HepG2 (cell line): ENCODE measurements around the gene RIT2. TPM values are rescaled to one million over a fixed set of nuclear protein-coding genes. Genes with fewer than 3 reads are reported as not detected.

Source experiments
- ATAC-seq: fragments of 200-7000 bp; cut with Tn5 transposase; 3 replicates; pipeline ENCODE4 v1.9.1; 2020; ENCODE audit warnings: mild to moderate bottlenecking, moderate library complexity
- BruUV-seq: library from RNA; stranded (reverse); fragments of 400-500 nt; replicated peaks from 2 replicates; lab custom pipeline; 2021; lab: Mats Ljungman, UMichigan
- CTCF ChIA-PET: fragments of 300-600 bp; formaldehyde crosslinking; extraction: SDS; loops from one replicate; lab custom pipeline; 2021; ENCODE audit warnings: low total read pairs, inconsistent platforms, low intra/inter-chr PET ratio; lab: Yijun Ruan, JAX
- POLR2A ChIA-PET: fragments of 350-600 bp; sonication (Branson Sonifier 250); formaldehyde crosslinking; loops from one replicate; lab custom pipeline; 2020; ENCODE audit warnings: antibody characterized with exemption, inconsistent platforms; lab: Yijun Ruan, JAX
- DNase-seq: peaks from one replicate; pipeline ENCODE4 v3.0.0-alpha.2; 2015; ENCODE audit warnings: low spot score
- FAIRE-seq: peaks from 3 replicates; lab custom pipeline; 2011; peaks lifted over from hg19 to GRCh38; lab: Jason Lieb, UNC
- H2AFZ ChIP-seq: one replicate; pipeline ENCODE4 v1.6.1; 2011; ENCODE audit warnings: low read length, inconsistent platforms
- H3K27ac ChIP-seq: fragments of 300-600 bp; 3 replicates; pipeline ENCODE4 v1.8.0; 2011; ENCODE audit warnings: mixed run types, mild to moderate bottlenecking, mixed read lengths, low read length, inconsistent platforms; ENCODE audit not compliant: insufficient read depth; ENCODE audit errors: extremely low read length
- H3K27me3 ChIP-seq, 2 experiments: fragments of 200-600 bp in 1 of 2; 2 replicates in 1 of 2; 3 replicates in 1 of 2; pipeline versions ENCODE4 v1.6.0 to v1.8.0; 2011; ENCODE audit warnings: low read length in 2 of 2, mild to moderate bottlenecking in 2 of 2, moderate library complexity in 2 of 2, inconsistent platforms in 1 of 2; ENCODE audit not compliant: insufficient read depth in 2 of 2, control insufficient read depth in 1 of 2
- H3K36me3 ChIP-seq, 2 experiments: fragments of 200-600 bp in 1 of 2; replicated peaks in 1 of 2; 2 replicates in 1 of 2; 3 replicates in 1 of 2; pipeline versions ENCODE4 v1.5.1 to v1.8.0; 2011; ENCODE audit warnings: low read length in 2 of 2, inconsistent platforms in 1 of 2; ENCODE audit not compliant: insufficient read depth in 2 of 2, control insufficient read depth in 1 of 2
- H3K4me1 ChIP-seq: 2 replicates; pipeline ENCODE4 v1.5.1; 2012; ENCODE audit warnings: low read length, inconsistent platforms; ENCODE audit not compliant: insufficient read depth
- H3K4me2 ChIP-seq: 2 replicates; pipeline ENCODE4 v1.6.0; 2011; ENCODE audit warnings: low read depth, low read length, inconsistent platforms
- H3K4me3 ChIP-seq, 3 experiments: fragments of 200-600 bp in 1 of 3; sonication (generic), shearing (Covaris generic) in 1 of 3; replicated peaks in 1 of 3; 2 replicates each; pipeline ENCODE4 v1.5.1; 2011 to 2016; ENCODE audit warnings: low read length in 3 of 3, inconsistent platforms in 2 of 3, low read depth in 2 of 3, mild to moderate bottlenecking in 2 of 3, control low read depth in 1 of 3, mixed read lengths in 1 of 3; ENCODE audit not compliant: insufficient read depth in 1 of 3
- H3K79me2 ChIP-seq: one replicate; pipeline ENCODE4 v1.6.1; 2011; ENCODE audit warnings: low read length, inconsistent platforms; ENCODE audit not compliant: insufficient read depth
- H3K9ac ChIP-seq: 2 replicates; pipeline ENCODE4 v1.6.0; 2011; ENCODE audit warnings: mild to moderate bottlenecking, low read depth, low read length, inconsistent platforms; ENCODE audit not compliant: insufficient read depth
- H3K9me3 ChIP-seq: 2 replicates; pipeline ENCODE4 v1.5.1; 2012; ENCODE audit warnings: mild to moderate bottlenecking, low read length
- H4K20me1 ChIP-seq: 2 replicates; pipeline ENCODE4 v1.6.0; 2011; ENCODE audit warnings: inconsistent platforms, mild to moderate bottlenecking, low read length, moderate library complexity; ENCODE audit not compliant: insufficient read depth
- AKAP8 ChIP-seq: sonication (generic); formaldehyde crosslinking; IDR thresholded peaks from 2 replicates; pipeline ENCODE4 v1.5.1; 2020; ENCODE audit warnings: mild to moderate bottlenecking, missing genetic modification reagents
- HDAC2 ChIP-seq: sonication (generic); formaldehyde crosslinking; IDR thresholded peaks from 2 replicates; pipeline ENCODE4 v1.4.0; 2020; ENCODE audit warnings: missing genetic modification reagents
- HMGA1 ChIP-seq: sonication (generic); formaldehyde crosslinking; conservative IDR thresholded peaks from 2 replicates; pipeline ENCODE4 v1.4.0; 2020; ENCODE audit warnings: missing genetic modification reagents
- NCOA1 ChIP-seq: sonication (generic); formaldehyde crosslinking; IDR thresholded peaks from 2 replicates; pipeline ENCODE4 v1.9.0; 2021; ENCODE audit warnings: missing genetic modification reagents
- RARA ChIP-seq: IDR thresholded peaks from 2 replicates; pipeline ENCODE4 v1.6.1; 2016; ENCODE audit warnings: missing genetic modification reagents, missing compliant biosample characterization
- SRF ChIP-seq: IDR thresholded peaks from 2 replicates; pipeline ENCODE4 v1.6.1; 2011; ENCODE audit warnings: mild to moderate bottlenecking, low read depth, low read length, moderate library complexity
- ZMYM2 ChIP-seq: sonication (generic); formaldehyde crosslinking; IDR thresholded peaks from 2 replicates; pipeline ENCODE4 v1.8.0; 2022; ENCODE audit warnings: mild to moderate bottlenecking, missing genetic modification reagents
- ZNF225 ChIP-seq: sonication (generic); formaldehyde crosslinking; IDR thresholded peaks from 2 replicates; pipeline ENCODE4 v1.4.0; 2020; ENCODE audit warnings: mild to moderate bottlenecking, missing genetic modification reagents
- ZNF326 ChIP-seq: sonication (generic); formaldehyde crosslinking; IDR thresholded peaks from 2 replicates; pipeline ENCODE4 v1.4.0; 2020; ENCODE audit warnings: missing genetic modification reagents, borderline replicate concordance
- ZNF660 ChIP-seq: sonication (generic); formaldehyde crosslinking; IDR thresholded peaks from 2 replicates; pipeline ENCODE4 v1.5.1; 2020; ENCODE audit warnings: mild to moderate bottlenecking, low read depth, missing genetic modification reagents, borderline replicate concordance
- ZNF713 ChIP-seq: sonication (generic); formaldehyde crosslinking; IDR thresholded peaks from 2 replicates; pipeline ENCODE4 v1.4.0; 2020; ENCODE audit warnings: mild to moderate bottlenecking, missing genetic modification reagents
- ZNF891 ChIP-seq: sonication (generic); formaldehyde crosslinking; IDR thresholded peaks from 2 replicates; pipeline ENCODE4 v1.5.0; 2020; ENCODE audit warnings: mild to moderate bottlenecking, missing genetic modification reagents
- WGBS: methylation state at CpG from one replicate; pipeline ENCODE4 v1.1.6; 2017; ENCODE audit warnings: low lambda C conversion rate; 5-methylcytosine and 5-hydroxymethylcytosine counted together
- in situ Hi-C: cut with HindIII; loops from 2 replicates; pipeline ENCODE4 v1.10.0; 2017; ENCODE audit warnings: low pct_unique_long_range_greater_than_20kb; ENCODE audit not compliant: extremely low pct_ligation_motif_present
- intact Hi-C: fragments of 100-400 bp; cut with micrococcal nuclease; formaldehyde crosslinking; loops from one replicate; pipeline ENCODE4 v1.10.0; 2022; ENCODE audit not compliant: unreplicated experiment
- polyA plus RNA-seq, 8 experiments: library from polyadenylated mRNA; depleted of rRNA in 3 of 8; stranded (reverse) in 7 of 8; unstranded in 1 of 8; fragments of >200 nt; fragmentation: Illumina TruSeq in 4 of 8; extraction: Trizol in 4 of 8; gene quantifications; 2 replicates each; pipeline versions ENCODE4 v1.2.1 to v1.2.3, GENCODE V29; 2011 to 2016; ENCODE audit warnings: low read depth in 4 of 8, missing spikeins in 1 of 8, mixed read lengths in 1 of 8; ENCODE audit not compliant: insufficient read depth in 1 of 8
- total RNA-seq, 5 experiments: library from RNA; depleted of rRNA; stranded (reverse); fragments of >200 nt; fragmentation: Illumina TruSeq; extraction: Trizol; gene quantifications; 2 replicates each; pipeline ENCODE4 v1.2.3, GENCODE V29; 2016; ENCODE audit warnings: low read depth in 1 of 5

RIT2 gene
- total and polyA plus RNA-seq, 2 of the 13 experiments (the other 11 are each of a cell fraction or from before 2014, with no cell fraction given), result not detected

GRCh38 chr18:43141208-43141607 is 25.7 kb upstream of the RIT2 start:
- Histone ChIP-seq H3K36me3 (no peaks in the 10 kb centered on the region), H3K27ac (no peak overlapping the region), H3K9me3 (no peaks in the 10 kb centered on the region), H3K79me2 (no peaks in the 10 kb centered on the region), H2AFZ (no peak overlapping the region), H3K4me1 (no peaks in the 10 kb centered on the region), H3K27me3 (no peaks in the 10 kb centered on the region), H3K4me2 (no peak overlapping the region), H4K20me1 (no peaks in the 10 kb centered on the region), H3K9ac (no peak overlapping the region), H3K4me3 (no peak overlapping the region)
- CTCF ChIA-PET, result no interaction called here
- no peak for FAIRE-seq
- no TSS peak for BruUV-seq
- POLR2A ChIA-PET, result no interaction called here
- in situ Hi-C loops (no loop called here), intact Hi-C loops (no loop called here)
- DNase-seq, result no peak
- 0% methylated on average over 2 of the region's 2 CpGs for WGBS
- TF ChIP-seq ZNF225 (no peak), ZNF660 (CRISPR knock-in tag) (no peak), ZMYM2 (CRISPR knock-in tag) (no peak), HDAC2 (CRISPR knock-in tag) (no peak), ZNF326 (CRISPR knock-in tag) (no peak), AKAP8 (CRISPR knock-in tag) (no peak), NCOA1 (CRISPR knock-in tag) (no peak), ZNF891 (no peak), SRF (no peak), HMGA1 (no peak), ZNF713 (CRISPR knock-in tag) (no peak), RARA (CRISPR knock-in tag) (no peak)
- ATAC-seq, result no peak
